GM19238 (cell line): ENCODE data around the gene ARID3C.

ENCODE experiments used
- DNase-seq: peaks from one replicate; pipeline ENCODE4 v3.0.0; 2011; ENCODE audit warnings: low spot score; ENCODE audit not compliant: insufficient read length

Gene ARID3C

GRCh38 chr9:34599546-34599945, 29.3 kb downstream of the ARID3C start:
- DNase-seq: no peak

DNA sequence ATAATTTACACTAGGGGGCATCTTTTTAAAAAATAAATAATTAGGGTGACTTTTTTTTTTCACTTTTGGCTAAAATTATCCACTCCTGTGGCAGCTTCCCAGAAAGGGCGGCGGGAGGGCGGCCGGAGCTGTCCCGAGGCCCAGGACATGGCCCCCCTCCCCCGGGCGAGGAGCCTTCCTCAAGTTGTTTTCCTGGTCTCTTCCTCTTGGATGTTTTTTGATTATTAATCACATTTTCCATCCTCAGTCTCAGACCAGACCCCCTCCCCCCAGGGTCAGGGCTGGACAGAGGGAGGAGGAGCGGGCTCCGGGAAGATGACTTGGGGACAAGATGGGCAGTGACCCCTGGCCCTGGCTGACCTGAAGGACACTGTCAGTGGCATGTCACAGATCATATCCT, 34.7 kb downstream of the ARID3C start:
- DNase-seq: no peak

GRCh38 chr9:34592895-34593601, 35.8 kb downstream of the ARID3C start:
- DNase-seq: no peak

DNA sequence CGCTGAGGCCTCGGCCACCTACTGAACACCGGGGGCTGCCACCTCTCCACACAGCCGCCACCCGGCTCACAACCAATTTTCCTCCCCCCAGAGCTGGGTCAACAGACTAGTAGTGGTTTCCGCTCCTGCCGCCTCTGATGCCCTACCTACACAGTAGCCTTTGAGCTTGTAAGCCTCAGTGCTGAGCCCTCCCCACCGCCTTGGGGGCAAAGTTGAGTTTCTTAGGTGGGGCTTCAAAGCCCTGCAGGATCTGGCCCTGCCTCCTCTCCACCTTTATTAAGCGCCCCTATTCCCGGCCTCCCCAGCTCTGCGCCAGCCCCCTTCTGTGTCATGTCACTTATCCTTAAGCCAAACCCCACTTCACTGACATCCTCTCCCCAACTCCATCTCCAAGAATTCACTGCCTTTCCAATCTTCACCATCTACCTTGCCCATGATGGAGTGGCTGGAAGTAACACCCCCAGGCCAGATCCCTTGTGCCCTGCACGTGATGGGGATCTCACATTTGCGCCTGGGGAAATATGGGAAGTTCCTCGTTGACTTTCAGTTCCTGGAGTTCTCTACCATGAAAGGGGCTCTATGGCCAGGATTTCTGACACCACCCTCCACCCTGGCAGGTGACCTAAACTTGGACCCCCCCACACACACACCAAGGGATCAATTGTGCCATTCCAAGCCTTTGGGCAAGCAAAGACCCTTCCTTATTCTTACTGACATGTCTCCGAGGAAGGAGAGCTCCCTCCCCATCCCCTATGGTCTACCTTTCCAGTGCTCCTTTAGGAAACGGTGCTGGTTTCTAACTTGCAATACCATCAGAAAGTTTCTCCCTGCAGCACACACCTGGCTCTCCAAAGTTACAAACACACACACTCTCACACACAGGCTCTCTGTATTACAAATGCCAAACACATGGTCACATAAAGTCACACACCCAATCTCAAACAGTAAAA, 36.7 kb downstream of the ARID3C start:
- no peak for DNase-seq

DNA sequence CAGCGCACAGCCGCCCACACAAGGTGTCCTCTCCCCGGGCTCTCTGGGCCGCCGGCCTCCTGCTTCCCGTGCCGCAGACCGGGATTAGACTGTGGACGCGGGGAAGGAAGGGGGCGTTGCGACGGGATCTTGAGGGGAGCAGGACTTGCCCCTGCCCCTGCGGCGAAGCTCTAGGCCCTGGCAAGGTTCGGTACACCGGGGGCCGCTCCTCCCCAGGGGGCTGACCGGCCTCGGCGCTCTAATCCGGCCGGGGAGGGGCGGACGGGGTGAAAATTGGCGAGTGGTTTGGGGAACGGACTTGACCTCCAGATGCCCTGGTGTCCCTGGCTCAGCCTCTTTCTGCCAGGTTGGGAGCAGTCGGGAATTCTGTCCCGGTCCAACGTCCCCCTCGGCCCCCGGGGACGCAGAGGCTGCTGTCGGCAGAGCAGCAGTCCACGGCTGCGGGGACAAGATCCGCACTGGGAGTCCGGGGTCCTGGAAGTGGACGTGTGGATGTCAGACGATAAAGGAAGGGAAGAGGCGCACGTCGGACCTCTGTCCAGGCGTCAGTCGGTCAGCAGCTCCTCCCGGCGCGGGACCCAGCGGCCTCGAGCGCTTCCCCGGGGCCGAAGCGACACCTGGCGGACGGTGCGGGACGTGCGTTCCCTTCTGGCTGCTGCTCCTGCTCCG, 37.5 kb downstream of the ARID3C start:
- DNase-seq: peak; percentile 91

DNA sequence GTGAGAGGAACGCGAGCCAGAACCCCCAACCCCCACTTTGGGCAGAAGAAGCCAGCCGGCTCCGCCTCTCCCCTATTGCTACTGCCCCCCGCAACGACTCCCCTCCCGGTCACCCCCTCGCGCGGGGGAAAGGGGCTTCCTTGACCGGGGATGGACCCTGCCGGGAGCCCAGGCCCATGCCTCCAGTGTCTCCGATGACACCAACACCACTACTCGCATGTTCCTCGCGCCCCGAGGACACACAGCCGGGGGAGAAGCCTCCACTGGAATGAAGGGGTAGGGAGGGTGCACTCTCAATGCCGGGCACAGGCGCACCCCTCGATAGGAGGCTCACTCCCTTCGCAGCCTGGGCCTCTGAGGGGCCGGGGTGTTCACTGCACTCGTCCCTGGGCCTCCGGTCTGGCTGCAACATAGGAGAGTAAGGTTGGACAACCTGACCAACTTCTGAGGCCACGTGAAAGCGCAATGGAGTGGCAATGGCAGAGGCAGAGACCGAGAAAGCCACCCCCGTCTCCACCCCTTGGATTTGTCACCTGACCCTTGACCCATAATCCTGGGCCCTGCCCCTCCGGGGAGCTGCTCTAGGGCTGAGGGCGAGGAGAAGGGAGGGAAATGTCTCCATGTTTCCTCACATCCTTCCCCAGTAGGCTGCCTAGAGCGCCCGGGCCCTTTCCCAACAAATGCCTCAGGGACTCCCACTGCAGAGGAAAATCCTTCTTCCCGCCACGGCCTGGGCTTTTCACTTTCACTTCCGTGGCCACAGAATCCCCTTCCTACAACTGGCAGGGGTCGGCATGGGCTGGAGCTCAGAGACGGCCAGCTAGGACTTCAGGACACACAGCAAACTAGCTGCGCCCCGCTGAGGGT, 38.3 kb downstream of the ARID3C start:
- no peak for DNase-seq

GRCh38 chr9:34589636-34590380, 39.1 kb downstream of the ARID3C start, which contains the start of gene CNTFR:
Gene CNTFR (minus strand): TSS chr9:34589724. CDS start chr9:34568981, 20,743 bp downstream.
- no peak for DNase-seq

- no peak for DNase-seq
Measured at GRCh38 chr9:34588671-34589635, 39.9 kb downstream of the ARID3C start.

DNA sequence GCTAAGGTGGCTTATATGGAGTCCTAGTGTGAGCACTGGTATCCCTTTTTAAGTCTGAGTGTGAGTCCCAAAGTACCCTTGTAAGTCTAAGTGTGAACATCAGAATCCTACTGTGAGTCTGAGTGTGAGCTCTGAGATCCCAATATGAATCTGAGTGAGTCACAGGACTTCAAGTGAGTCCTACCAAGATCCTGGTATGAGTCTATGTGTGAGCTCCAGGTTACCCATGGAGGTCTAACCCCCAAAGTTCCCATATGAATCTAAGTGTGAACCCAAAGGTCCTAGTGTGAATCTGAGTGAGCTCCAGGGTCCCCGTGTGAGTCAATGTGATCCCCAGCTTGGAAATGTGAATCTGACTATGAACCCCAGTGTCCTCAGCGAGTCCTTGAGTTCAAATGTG, 41.6 kb downstream of the ARID3C start:
- no peak for DNase-seq

DNA sequence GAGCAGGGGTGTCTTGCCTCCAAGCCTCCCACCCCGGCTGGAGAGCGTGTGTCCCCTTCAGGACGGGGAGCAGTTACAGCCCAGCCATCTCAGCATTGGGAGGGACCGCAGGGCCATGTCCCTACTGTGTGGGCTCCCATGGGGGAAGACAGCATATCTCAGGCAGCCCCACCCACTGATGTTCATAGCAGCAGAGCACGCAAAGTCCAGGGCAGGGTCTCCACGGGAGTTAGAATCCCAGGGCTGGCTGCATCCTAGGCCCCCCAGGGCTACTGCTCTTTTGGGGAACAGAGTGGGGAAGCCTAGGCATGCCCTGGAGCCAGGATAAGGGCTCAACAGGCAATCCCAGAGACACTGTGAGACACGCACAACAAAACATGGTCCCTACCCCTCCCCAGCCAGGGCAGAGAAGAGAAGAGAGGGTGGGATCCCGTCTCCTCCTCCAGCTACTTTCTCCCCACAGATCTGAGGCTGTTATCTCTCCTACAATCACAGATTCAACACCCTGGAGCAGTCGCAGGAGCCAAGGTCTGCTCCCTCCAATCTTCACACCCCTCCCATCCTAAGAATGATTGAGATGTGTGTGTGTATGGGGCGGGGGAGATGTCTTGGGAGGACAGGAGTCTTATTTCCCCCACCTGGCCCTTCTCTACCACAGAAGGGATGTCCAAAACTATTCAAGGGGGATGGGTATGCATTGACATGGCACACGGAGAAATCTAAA, 42.8 kb downstream of the ARID3C start:
- DNase-seq: no peak

DNA sequence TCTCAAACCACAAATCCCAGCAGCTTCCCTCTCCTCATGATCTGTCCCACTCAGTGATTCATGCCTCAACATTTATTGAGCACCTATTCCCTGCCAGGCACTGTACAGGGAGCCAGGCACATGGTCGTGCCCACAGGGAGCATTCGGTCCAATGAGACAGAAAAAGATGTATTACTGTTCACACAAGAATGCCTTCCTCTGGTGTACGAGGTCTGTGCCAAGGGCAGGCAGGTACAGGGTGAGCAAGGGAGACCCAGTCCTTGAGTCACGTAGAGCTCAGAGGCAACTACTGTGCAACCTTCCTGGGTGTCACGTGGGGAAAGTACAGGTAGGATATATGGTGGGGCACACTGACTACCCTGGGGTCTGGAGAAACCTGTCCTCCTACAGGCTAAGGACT, 43.9 kb downstream of the ARID3C start:
- no peak for DNase-seq

DNA sequence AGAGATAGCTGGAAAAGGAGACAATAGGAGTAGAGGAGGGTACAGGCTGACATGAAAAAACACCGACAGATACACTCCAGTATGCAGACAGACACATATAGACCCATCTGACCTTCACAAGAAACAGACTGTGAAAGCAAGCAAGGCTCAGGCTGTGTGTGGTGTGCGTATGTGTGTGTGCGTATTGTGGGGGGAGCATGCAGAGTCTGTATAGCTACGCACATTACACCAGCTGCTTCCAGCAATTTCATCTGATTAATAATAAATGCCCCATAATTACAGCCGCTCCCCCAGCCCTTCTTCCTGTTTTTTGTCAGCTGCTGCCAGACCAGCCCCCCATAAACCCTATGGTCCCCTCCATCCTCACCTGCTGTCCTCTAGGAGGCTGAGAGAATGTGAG, 46.1 kb downstream of the ARID3C start:
- DNase-seq: no peak

- DNase-seq: no peak
Measured at GRCh38 chr9:34581318-34581717, 47.5 kb downstream of the ARID3C start.

DNA sequence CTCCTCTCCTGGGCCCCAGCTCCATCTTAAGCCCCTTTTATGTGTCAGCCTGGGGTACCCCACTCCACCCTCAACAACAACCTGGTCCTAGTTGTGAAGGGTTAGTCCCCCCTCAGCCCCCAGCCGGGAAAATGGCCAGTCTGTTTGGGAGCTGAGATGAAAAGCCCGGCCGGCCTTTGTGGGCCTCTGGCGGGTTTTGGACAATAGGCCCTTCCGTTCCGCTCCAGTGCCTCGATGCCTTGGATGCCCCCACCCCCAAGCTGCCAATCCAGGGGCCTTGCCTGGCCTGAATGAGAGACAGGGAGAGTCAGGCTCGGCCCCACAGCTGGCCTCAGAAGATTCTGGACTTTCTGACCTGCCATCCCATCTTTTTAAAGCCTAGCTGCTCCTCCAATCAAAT, 48.5 kb downstream of the ARID3C start:
- no peak for DNase-seq

GRCh38 chr9:34579808-34580163, 49.1 kb downstream of the ARID3C start:
- no peak for DNase-seq

- no peak for DNase-seq
Measured at GRCh38 chr9:34579104-34579807, 49.6 kb downstream of the ARID3C start.

- DNase-seq: no peak
Measured at GRCh38 chr9:34578241-34579103, 50.4 kb downstream of the ARID3C start.
